Neural cell (in vitro differentiated cells): Measurements from ENCODE around the gene SLC1A2. TPM values are rescaled to one million over a fixed set of nuclear protein-coding genes. Genes with fewer than 3 reads are reported as not detected.

Experiments used
- H2AFZ ChIP-seq: fragments of 200-600, 300-800 bp; sonication (generic), shearing (Covaris generic); 2 replicates; pipeline ENCODE4 v1.6.0; 2014; ENCODE audit warnings: low read depth, mild to moderate bottlenecking, antibody characterized with exemption, low read length, moderate library complexity
- H3F3A ChIP-seq: fragments of 200-600 bp; shearing (Covaris generic); 2 replicates; pipeline ENCODE4 v1.6.1; 2016; ENCODE audit warnings: mild to moderate bottlenecking, moderate library complexity, mixed read lengths, antibody characterized with exemption, low read length; ENCODE audit not compliant: insufficient read depth, poor library complexity, severe bottlenecking
- H3K27ac ChIP-seq: fragments of 200-600, 300-800 bp; sonication (generic), shearing (Covaris generic); 2 replicates; pipeline ENCODE4 v1.5.1; 2014; ENCODE audit warnings: mild to moderate bottlenecking, low read length, moderate library complexity
- H3K27me3 ChIP-seq: fragments of 300-800, 200-600 bp; sonication (generic), shearing (Covaris generic); 2 replicates; pipeline ENCODE4 v1.6.0; 2014; ENCODE audit warnings: mild to moderate bottlenecking, low read depth, low read length, moderate library complexity; ENCODE audit not compliant: insufficient read depth
- H3K36me3 ChIP-seq: fragments of 300-800, 200-600 bp; sonication (generic), shearing (Covaris generic); 2 replicates; pipeline ENCODE4 v1.5.1; 2014; ENCODE audit warnings: mild to moderate bottlenecking, antibody characterized with exemption, low read length, moderate library complexity; ENCODE audit not compliant: insufficient read depth
- H3K4me2 ChIP-seq: fragments of 300-800, 200-600 bp; sonication (generic), shearing (Covaris generic); 2 replicates; pipeline ENCODE4 v1.6.0; 2014; ENCODE audit warnings: mild to moderate bottlenecking, low read length
- H3K4me3 ChIP-seq: fragments of 300-800, 200-600 bp; sonication (generic), shearing (Covaris generic); 2 replicates; pipeline ENCODE4 v1.5.1; 2014; ENCODE audit warnings: mild to moderate bottlenecking, low read length, moderate library complexity
- H3K79me2 ChIP-seq: fragments of 200-600 bp; shearing (Covaris generic); replicated peaks from 2 replicates; pipeline ENCODE4 v1.6.0; 2014; ENCODE audit warnings: mild to moderate bottlenecking, low read length, moderate library complexity; ENCODE audit not compliant: insufficient read depth
- H3K9ac ChIP-seq: fragments of 300-800, 200-600 bp; sonication (generic), shearing (Covaris generic); 2 replicates; pipeline ENCODE4 v1.6.1; 2016; ENCODE audit warnings: mild to moderate bottlenecking, low read length, mixed read lengths
- H3K9me2 ChIP-seq: fragments of 200-600 bp; shearing (Covaris generic); 2 replicates; pipeline ENCODE4 v1.6.1; 2016; ENCODE audit warnings: mild to moderate bottlenecking, low read length, mixed read lengths; ENCODE audit not compliant: insufficient read depth
- H3K9me3 ChIP-seq: fragments of 200-600, 300-800 bp; sonication (generic), shearing (Covaris generic); 2 replicates; pipeline ENCODE4 v1.6.1; 2016; ENCODE audit warnings: mild to moderate bottlenecking, mixed run types, low read length, moderate library complexity, mixed read lengths
- H4K20me1 ChIP-seq: fragments of 200-600 bp; shearing (Covaris generic); 2 replicates; pipeline ENCODE4 v1.6.1; 2016; ENCODE audit warnings: mild to moderate bottlenecking, mixed run types; ENCODE audit not compliant: insufficient read depth
- EP300 ChIP-seq: fragments of 450-650 bp; conservative IDR thresholded peaks from 2 replicates; pipeline ENCODE4 v1.6.1; 2014; ENCODE audit warnings: antibody characterized with exemption, mild to moderate bottlenecking, moderate library complexity; ENCODE audit not compliant: poor library complexity, severe bottlenecking
- EZH2 ChIP-seq: fragments of 200-600, 300-800 bp; shearing (Covaris generic), sonication (generic); IDR thresholded peaks from 2 replicates; pipeline ENCODE4 v1.6.1; 2014; ENCODE audit warnings: antibody characterized with exemption, low read length, borderline replicate concordance, mild to moderate bottlenecking; ENCODE audit not compliant: insufficient read depth, poor library complexity, severe bottlenecking
- MXI1 ChIP-seq: fragments of 450-650 bp; conservative IDR thresholded peaks from 2 replicates; pipeline ENCODE4 v1.6.1; 2014; ENCODE audit warnings: antibody characterized with exemption, mild to moderate bottlenecking; ENCODE audit not compliant: poor library complexity, severe bottlenecking
- POLR2AphosphoS5 ChIP-seq: IDR thresholded peaks from 2 replicates; pipeline ENCODE4 v1.6.1; 2012
- RAD21 ChIP-seq: fragments of 450-650 bp; conservative IDR thresholded peaks from 2 replicates; pipeline ENCODE4 v1.6.1; 2014; ENCODE audit warnings: antibody characterized with exemption, mild to moderate bottlenecking, moderate library complexity
- SMC3 ChIP-seq: fragments of 450-650 bp; conservative IDR thresholded peaks from 2 replicates; pipeline ENCODE4 v1.6.1; 2014; ENCODE audit warnings: antibody characterized with exemption, mild to moderate bottlenecking, moderate library complexity; ENCODE audit not compliant: poor library complexity
- TAF1 ChIP-seq: IDR thresholded peaks from 2 replicates; pipeline ENCODE4 v1.6.1; 2012; ENCODE audit warnings: low read depth
- polyA plus RNA-seq: library from polyadenylated mRNA; depleted of rRNA; stranded (reverse); fragments of >200 nt; gene quantifications from 2 replicates; pipeline ENCODE4 v1.2.3, GENCODE V29; 2014
- TF ChIP-seq, protein P1 (sequence below): fragments of 450-650 bp; IDR thresholded peaks from 2 replicates; pipeline ENCODE4 v1.5.1; 2014; ENCODE audit warnings: antibody characterized with exemption, mild to moderate bottlenecking, moderate library complexity; ENCODE audit not compliant: poor library complexity, severe bottlenecking
- TF ChIP-seq, protein P2 (sequence below): IDR thresholded peaks from 2 replicates; pipeline ENCODE4 v1.6.1; 2012; ENCODE audit warnings: borderline replicate concordance

SLC1A2 gene
- polyA plus RNA-seq, 1 donor from 2014 or later, result 134 TPM

- H3K36me3 ChIP-seq, result no peaks in the 10 kb centered on the region
- no peaks in the 10 kb centered on the region for H3F3A ChIP-seq
- H4K20me1 ChIP-seq, result no peaks in the 10 kb centered on the region
- H3K79me2 ChIP-seq, result no peaks in the 10 kb centered on the region
- no peaks in the 10 kb centered on the region for H3K9me3 ChIP-seq
- no peak overlapping the region for H2AFZ ChIP-seq
- no peak overlapping the region for H3K9ac ChIP-seq
- no peaks in the 10 kb centered on the region for H3K9me2 ChIP-seq
- H3K4me2 ChIP-seq, result no peak overlapping the region
- no peak overlapping the region for H3K4me3 ChIP-seq
- no peak overlapping the region for H3K27ac ChIP-seq
- no peaks in the 10 kb centered on the region for H3K27me3 ChIP-seq
- no peak for TF ChIP-seq EZH2
- TF ChIP-seq, protein P1, sequence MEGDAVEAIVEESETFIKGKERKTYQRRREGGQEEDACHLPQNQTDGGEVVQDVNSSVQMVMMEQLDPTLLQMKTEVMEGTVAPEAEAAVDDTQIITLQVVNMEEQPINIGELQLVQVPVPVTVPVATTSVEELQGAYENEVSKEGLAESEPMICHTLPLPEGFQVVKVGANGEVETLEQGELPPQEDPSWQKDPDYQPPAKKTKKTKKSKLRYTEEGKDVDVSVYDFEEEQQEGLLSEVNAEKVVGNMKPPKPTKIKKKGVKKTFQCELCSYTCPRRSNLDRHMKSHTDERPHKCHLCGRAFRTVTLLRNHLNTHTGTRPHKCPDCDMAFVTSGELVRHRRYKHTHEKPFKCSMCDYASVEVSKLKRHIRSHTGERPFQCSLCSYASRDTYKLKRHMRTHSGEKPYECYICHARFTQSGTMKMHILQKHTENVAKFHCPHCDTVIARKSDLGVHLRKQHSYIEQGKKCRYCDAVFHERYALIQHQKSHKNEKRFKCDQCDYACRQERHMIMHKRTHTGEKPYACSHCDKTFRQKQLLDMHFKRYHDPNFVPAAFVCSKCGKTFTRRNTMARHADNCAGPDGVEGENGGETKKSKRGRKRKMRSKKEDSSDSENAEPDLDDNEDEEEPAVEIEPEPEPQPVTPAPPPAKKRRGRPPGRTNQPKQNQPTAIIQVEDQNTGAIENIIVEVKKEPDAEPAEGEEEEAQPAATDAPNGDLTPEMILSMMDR, result no peak
- no peak for TF ChIP-seq MXI1
- TF ChIP-seq RAD21, result no peak
- no peak for TF ChIP-seq EP300
- TF ChIP-seq TAF1, result no peak
- TF ChIP-seq, protein P2, sequence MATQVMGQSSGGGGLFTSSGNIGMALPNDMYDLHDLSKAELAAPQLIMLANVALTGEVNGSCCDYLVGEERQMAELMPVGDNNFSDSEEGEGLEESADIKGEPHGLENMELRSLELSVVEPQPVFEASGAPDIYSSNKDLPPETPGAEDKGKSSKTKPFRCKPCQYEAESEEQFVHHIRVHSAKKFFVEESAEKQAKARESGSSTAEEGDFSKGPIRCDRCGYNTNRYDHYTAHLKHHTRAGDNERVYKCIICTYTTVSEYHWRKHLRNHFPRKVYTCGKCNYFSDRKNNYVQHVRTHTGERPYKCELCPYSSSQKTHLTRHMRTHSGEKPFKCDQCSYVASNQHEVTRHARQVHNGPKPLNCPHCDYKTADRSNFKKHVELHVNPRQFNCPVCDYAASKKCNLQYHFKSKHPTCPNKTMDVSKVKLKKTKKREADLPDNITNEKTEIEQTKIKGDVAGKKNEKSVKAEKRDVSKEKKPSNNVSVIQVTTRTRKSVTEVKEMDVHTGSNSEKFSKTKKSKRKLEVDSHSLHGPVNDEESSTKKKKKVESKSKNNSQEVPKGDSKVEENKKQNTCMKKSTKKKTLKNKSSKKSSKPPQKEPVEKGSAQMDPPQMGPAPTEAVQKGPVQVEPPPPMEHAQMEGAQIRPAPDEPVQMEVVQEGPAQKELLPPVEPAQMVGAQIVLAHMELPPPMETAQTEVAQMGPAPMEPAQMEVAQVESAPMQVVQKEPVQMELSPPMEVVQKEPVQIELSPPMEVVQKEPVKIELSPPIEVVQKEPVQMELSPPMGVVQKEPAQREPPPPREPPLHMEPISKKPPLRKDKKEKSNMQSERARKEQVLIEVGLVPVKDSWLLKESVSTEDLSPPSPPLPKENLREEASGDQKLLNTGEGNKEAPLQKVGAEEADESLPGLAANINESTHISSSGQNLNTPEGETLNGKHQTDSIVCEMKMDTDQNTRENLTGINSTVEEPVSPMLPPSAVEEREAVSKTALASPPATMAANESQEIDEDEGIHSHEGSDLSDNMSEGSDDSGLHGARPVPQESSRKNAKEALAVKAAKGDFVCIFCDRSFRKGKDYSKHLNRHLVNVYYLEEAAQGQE, result no peak
- TF ChIP-seq POLR2AphosphoS5, result no peak
- no peak for TF ChIP-seq SMC3
Measured at GRCh38 chr11:35365961-35366360, 53.4 kb downstream of the SLC1A2 start.

GRCh38 chr11:35365395-35365794 lies 54.0 kb downstream of the SLC1A2 start:
- Histone ChIP-seq H2AFZ (no peak overlapping the region), H3K27ac (no peak overlapping the region), H3K27me3 (no peaks in the 10 kb centered on the region), H3K9ac (no peak overlapping the region), H4K20me1 (no peaks in the 10 kb centered on the region), H3K9me3 (no peaks in the 10 kb centered on the region), H3K79me2 (no peaks in the 10 kb centered on the region), H3K36me3 (no peaks in the 10 kb centered on the region), H3K9me2 (no peaks in the 10 kb centered on the region), H3K4me3 (no peak overlapping the region), H3K4me2 (no peak overlapping the region), H3F3A (no peaks in the 10 kb centered on the region)
- TF ChIP-seq TAF1 (no peak), EP300 (no peak), POLR2AphosphoS5 (no peak), MXI1 (no peak), EZH2 (no peak), SMC3 (no peak), RAD21 (no peak)
- TF ChIP-seq, protein P2, result no peak
- TF ChIP-seq, protein P1, result no peak
